Measurements from ENCODE around the gene CD59.

CD59 gene

DNA sequence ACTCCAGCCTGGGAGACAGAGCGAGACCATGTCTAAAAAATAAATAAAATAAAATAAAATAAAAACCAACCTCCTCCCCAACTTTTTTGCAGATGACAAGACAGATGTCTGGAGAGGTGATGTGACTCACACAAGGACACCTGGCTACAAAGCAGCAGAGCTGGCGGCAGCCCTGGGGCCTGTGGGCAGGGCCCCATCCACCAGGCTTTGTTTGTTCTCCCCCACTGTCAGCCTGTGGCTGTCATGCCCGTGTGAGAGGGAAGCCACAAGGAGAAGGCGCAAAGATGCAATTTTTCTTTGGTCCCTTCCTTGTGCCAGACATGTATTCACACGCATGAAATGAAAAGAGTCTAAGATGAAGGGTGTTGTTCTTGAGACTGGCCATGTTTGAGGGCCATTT lies 16.6 kb downstream of the CD59 start:
- TF ChIP-seq, protein P1, sequence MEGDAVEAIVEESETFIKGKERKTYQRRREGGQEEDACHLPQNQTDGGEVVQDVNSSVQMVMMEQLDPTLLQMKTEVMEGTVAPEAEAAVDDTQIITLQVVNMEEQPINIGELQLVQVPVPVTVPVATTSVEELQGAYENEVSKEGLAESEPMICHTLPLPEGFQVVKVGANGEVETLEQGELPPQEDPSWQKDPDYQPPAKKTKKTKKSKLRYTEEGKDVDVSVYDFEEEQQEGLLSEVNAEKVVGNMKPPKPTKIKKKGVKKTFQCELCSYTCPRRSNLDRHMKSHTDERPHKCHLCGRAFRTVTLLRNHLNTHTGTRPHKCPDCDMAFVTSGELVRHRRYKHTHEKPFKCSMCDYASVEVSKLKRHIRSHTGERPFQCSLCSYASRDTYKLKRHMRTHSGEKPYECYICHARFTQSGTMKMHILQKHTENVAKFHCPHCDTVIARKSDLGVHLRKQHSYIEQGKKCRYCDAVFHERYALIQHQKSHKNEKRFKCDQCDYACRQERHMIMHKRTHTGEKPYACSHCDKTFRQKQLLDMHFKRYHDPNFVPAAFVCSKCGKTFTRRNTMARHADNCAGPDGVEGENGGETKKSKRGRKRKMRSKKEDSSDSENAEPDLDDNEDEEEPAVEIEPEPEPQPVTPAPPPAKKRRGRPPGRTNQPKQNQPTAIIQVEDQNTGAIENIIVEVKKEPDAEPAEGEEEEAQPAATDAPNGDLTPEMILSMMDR (IDR thresholded peaks at IDR 0.05; ENCODE audit: low read depth, low read length, missing control alignments): no peak
- DNase-seq (ENCODE audit: low read depth): no peak
- no peak overlapping the region for H3K4me3 ChIP-seq (ENCODE audit: low read depth, low read length)
- in situ Hi-C loops (cut with HindIII; ENCODE audit: low sequenced_read_pairs): no loop called here

DNA sequence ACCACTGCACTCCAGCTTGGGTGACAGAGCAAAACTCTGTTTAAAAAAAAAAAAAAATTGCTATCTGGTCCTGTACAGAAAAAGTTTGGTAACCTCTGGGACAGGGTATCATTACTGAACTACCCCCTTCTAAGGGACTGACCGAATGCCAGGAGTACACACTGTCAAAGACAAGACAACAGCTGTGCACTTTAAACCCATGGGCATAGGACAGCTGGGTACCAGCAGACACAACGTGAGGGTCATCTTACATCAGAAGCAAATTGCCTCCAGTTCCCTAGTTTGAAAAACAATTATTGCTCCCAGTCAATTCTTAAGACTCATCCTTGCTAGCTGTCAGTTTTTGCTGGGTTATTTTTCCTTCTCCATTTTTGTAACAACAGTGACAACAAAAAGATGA lies 17.8 kb downstream of the CD59 start:
- in situ Hi-C loops (cut with HindIII; ENCODE audit: low sequenced_read_pairs): no loop called here
- TF ChIP-seq, protein P1 (IDR thresholded peaks at IDR 0.05; ENCODE audit: low read depth, low read length, missing control alignments): no peak
- no peak overlapping the region for H3K4me3 ChIP-seq (ENCODE audit: low read depth, low read length)
- no peak for DNase-seq (ENCODE audit: low read depth)

- no peak for DNase-seq (ENCODE audit: low read depth)
- H3K4me3 ChIP-seq (ENCODE audit: low read depth, low read length): no peak overlapping the region
- TF ChIP-seq, protein P1 (IDR thresholded peaks at IDR 0.05; ENCODE audit: low read depth, low read length, missing control alignments): peak; percentile 51
- in situ Hi-C loops (cut with HindIII; ENCODE audit: low sequenced_read_pairs): no loop called here
Measured at GRCh38 chr11:33716243-33716642, 20.0 kb downstream of the CD59 start.

- no peak overlapping the region for H3K4me3 ChIP-seq (ENCODE audit: low read depth, low read length)
- TF ChIP-seq, protein P1 (IDR thresholded peaks at IDR 0.05; ENCODE audit: low read depth, low read length, missing control alignments): no peak
- no peak for DNase-seq (ENCODE audit: low read depth)
- in situ Hi-C loops (cut with HindIII; ENCODE audit: low sequenced_read_pairs): no loop called here
Measured at GRCh38 chr11:33713856-33714398, 22.3 kb downstream of the CD59 start.

GRCh38 chr11:33713151-33713855 lies 22.9 kb downstream of the CD59 start:
- in situ Hi-C loops (cut with HindIII; ENCODE audit: low sequenced_read_pairs): no loop called here
- DNase-seq (ENCODE audit: low read depth): no peak
- H3K4me3 ChIP-seq (ENCODE audit: low read depth, low read length): no peak overlapping the region
- TF ChIP-seq, protein P1 (IDR thresholded peaks at IDR 0.05; ENCODE audit: low read depth, low read length, missing control alignments): no peak

DNA sequence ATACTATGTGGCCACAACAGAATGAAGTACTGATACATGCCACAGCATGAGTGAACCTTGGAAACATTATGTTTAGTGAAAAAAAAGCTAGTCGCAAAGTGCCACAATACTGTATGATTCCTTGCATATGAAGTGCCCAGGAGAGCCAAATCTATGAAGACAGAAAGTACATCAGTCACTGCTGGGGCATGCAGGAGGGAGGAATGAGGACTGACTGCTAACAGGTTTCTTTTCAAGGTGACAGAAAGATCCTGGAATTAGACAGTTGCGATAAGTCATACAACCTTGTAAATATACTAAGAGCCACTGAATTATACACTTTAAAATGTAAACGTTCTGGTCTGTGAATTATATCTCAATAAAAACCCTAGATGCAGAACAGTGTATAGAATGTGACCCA lies 23.8 kb downstream of the CD59 start:
- TF ChIP-seq, protein P1 (IDR thresholded peaks at IDR 0.05; ENCODE audit: low read depth, low read length, missing control alignments): no peak
- no peak for DNase-seq (ENCODE audit: low read depth)
- in situ Hi-C loops (cut with HindIII; ENCODE audit: low sequenced_read_pairs): no loop called here
- H3K4me3 ChIP-seq (ENCODE audit: low read depth, low read length): no peak overlapping the region
